OCI-M2 (cell line): ENCODE measurements around the gene EML6.
"Not testable (repeated sequence)": the region's sequence is repeated elsewhere in the genome, so short reads cannot be mapped to it uniquely, and the experiment has no call there.

Experiments used
- DNase-seq: peaks from one replicate; lab custom pipeline; 2025; ENCODE audit not compliant: unreplicated experiment; lab: John Stamatoyannopoulos, UW

The EML6 gene

GRCh38 chr2:54988612-54989011 lies 265.1 kb downstream of the EML6 start:
- DNase-seq, result no peak

- not testable (repeated sequence) for DNase-seq
Observed at GRCh38 chr2:54990694-54991093, 267.2 kb downstream of the EML6 start.

- no peak for DNase-seq
Observed at GRCh38 chr2:54995553-54995952, 272.1 kb downstream of the EML6 start.

- no peak for DNase-seq
Observed at GRCh38 chr2:54997826-54998225, 274.4 kb downstream of the EML6 start.

GRCh38 chr2:54999182-54999581 lies 275.7 kb downstream of the EML6 start:
- DNase-seq, result no peak

- no peak for DNase-seq
Observed at GRCh38 chr2:55000341-55000740, 276.9 kb downstream of the EML6 start.

- DNase-seq, result no peak
Observed at GRCh38 chr2:55001716-55002115, 278.3 kb downstream of the EML6 start.

GRCh38 chr2:55003706-55004639 lies 280.5 kb downstream of the EML6 start:
- DNase-seq, result no peak

GRCh38 chr2:55006306-55006705 lies 282.8 kb downstream of the EML6 start:
- DNase-seq, result no peak

- DNase-seq, result no peak
Observed at GRCh38 chr2:55009277-55010060, 286.0 kb downstream of the EML6 start.

- no peak for DNase-seq
Observed at GRCh38 chr2:55010149-55010591, 286.7 kb downstream of the EML6 start.

DNA sequence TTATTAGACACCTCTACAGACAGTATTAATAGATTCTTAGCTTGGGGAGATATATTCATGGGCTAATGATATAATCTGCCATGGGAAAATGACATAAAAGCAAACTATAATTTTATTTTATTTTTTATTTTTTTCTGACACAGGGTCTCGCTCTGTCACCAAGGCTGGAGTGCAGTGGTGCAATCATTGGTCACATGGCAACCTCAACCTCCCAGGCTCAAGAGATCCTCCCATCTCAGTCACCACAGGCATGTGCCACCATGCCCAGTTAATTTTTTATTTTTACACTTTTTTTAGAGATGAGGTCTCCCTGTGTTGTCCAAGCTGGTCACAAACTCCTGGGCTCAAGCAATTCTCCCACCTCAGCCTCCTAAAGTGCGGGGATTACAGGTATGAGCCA lies 287.5 kb downstream of the EML6 start:
- no peak for DNase-seq

- no peak for DNase-seq
Observed at GRCh38 chr2:55011831-55012671, 288.6 kb downstream of the EML6 start.

DNA sequence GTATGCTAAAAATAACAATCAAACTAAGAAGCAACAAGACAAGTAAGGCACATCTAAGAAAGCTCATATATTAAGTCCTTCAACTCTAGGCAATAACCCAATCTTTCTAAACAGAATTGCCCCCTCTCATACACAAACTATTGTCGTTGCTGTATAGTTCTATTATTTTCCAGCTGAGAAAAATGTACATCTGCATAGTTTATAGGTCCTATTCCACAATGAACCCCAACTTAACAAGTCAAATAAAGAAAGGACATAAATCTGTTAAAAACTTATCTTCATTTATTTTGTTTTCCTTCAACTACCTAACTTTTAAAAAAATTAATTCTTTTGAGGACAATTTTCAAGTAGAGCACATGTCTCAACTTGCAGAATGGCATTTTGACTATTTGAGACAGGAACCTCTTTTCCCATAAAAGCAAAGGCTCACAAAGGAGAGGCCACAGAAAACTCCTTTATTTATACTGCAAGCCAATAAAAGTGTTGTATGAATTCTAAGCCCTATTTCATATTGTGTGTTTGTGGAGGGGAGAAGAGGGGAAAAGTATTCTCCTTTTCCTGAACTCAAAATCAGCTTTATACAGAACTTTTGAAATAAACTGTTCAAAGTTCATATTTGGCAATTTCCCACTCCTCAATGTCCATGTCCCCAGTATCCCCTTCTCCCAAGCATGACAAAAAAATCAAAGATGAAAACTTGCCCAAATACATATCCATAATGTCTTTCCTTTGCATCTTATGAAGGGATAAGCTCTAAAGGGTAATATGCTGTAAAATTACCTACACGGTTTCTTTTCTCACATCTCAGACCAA lies 289.4 kb downstream of the EML6 start:
- DNase-seq, result no peak

GRCh38 chr2:55013936-55014335 lies 290.5 kb downstream of the EML6 start:
- DNase-seq, result no peak

DNA sequence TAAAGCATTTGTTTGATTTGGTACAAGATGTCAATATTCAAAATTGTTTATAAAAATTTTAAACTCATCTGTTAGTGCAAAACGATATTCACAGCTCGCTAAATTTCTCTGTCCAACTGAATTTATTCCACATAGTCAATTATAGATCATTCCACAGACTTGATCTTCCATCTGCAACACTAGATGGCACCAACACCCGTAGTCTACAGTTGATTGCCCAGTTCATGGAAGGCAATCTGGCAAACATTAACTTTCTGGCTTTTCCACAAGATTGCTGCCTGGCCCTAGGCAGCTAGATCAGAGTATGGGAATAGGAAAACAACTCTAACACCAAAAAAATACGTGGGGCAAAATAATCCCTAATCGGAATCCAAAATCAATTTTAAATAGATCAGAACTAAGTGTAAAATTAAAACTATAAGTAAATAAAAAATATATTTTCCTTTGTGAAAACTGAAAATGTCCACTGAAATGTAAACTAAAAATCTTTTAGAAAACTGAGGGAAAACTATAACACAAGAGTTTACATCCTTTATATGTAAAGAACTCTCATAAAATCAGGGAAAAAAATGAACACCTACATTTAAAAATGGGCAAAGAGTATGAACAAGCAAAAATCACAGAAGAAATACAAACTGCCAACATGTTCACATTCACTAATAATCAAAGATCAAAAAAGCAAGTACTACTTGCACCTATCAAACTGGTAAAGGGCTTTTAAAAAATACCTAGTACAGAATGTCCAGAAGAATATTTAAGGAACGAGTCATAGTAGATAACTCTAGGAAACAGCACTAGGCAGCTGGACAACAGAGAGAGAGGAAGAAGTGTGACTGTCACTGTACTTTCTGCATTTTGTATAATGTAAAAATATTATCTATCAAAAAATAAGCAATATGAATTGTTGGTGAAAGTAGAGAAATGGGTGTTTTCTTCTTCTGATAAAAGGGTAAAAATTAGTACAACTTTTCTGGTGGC lies 291.8 kb downstream of the EML6 start:
- DNase-seq, result no peak

- DNase-seq, result no peak
Observed at GRCh38 chr2:55017428-55017827, 294.0 kb downstream of the EML6 start.

GRCh38 chr2:55017880-55018279 lies 294.4 kb downstream of the EML6 start:
- no peak for DNase-seq

GRCh38 chr2:55018619-55019018 lies 295.2 kb downstream of the EML6 start:
- DNase-seq, result no peak
